IPS-20b (cell line): Measurements from ENCODE around the gene LAMC3.
"Not testable (repeated sequence)": the region's sequence is repeated elsewhere in the genome, so short reads cannot be mapped to it uniquely, and the experiment has no call there.

Experiments
- H3K27ac ChIP-seq: one replicate; pipeline ENCODE4 v1.5.1; 2013; ENCODE audit warnings: low read length
- H3K27me3 ChIP-seq: 2 replicates; pipeline ENCODE4 v1.6.1; 2013; ENCODE audit warnings: mild to moderate bottlenecking, low read length, inconsistent platforms; ENCODE audit not compliant: insufficient read depth
- H3K36me3 ChIP-seq: 2 replicates; pipeline ENCODE4 v1.6.1; 2013; ENCODE audit warnings: low read depth, mild to moderate bottlenecking, inconsistent platforms, low read length, moderate library complexity; ENCODE audit not compliant: insufficient read depth
- H3K4me1 ChIP-seq: 2 replicates; pipeline ENCODE4 v1.6.1; 2013; ENCODE audit warnings: mild to moderate bottlenecking, control low read depth, inconsistent platforms, low read length, moderate library complexity; ENCODE audit not compliant: insufficient read depth
- H3K4me3 ChIP-seq: 2 replicates; pipeline ENCODE4 v1.5.1; 2013; ENCODE audit warnings: mild to moderate bottlenecking, low read length, inconsistent platforms
- H3K9ac ChIP-seq: 2 replicates; pipeline ENCODE4 v1.6.1; 2013; ENCODE audit warnings: low read depth, mild to moderate bottlenecking, inconsistent platforms, low read length, moderate library complexity
- H3K9me3 ChIP-seq: 2 replicates; pipeline ENCODE4 v1.6.1; 2013; ENCODE audit warnings: mild to moderate bottlenecking, low read depth, low read length, inconsistent platforms; ENCODE audit not compliant: insufficient read depth

LAMC3 gene

GRCh38 chr9:131103535-131103934 is 94.6 kb downstream of the LAMC3 start:
- Histone ChIP-seq H3K36me3 (peaks cover 73% of the 10 kb centered on the region), H3K9me3 (no peaks in the 10 kb centered on the region), H3K4me3 (peak overlapping the region; percentile 30; the same call in 1 of the 2 replicates), H3K9ac (peak overlapping the region; percentile 16; the same call in 1 of the 2 replicates), H3K27ac (peak overlapping the region; percentile 40), H3K4me1 (peaks cover 29% of the 10 kb centered on the region; the same call in 1 of the 2 replicates), H3K27me3 (no peaks in the 10 kb centered on the region)

GRCh38 chr9:131104016-131104740 is 95.2 kb downstream of the LAMC3 start:
- no peaks in the 10 kb centered on the region for H3K9me3 ChIP-seq
- H3K27ac ChIP-seq: peak overlapping the region; percentile 40
- peaks cover 75% of the 10 kb centered on the region for H3K36me3 ChIP-seq
- H3K27me3 ChIP-seq: no peaks in the 10 kb centered on the region
- H3K9ac ChIP-seq: peak overlapping the region; percentile 64; the same call in 1 of the 2 replicates
- H3K4me3 ChIP-seq: peak overlapping the region; percentile 30; the same call in 1 of the 2 replicates
- peaks cover 24% of the 10 kb centered on the region; the same call in 1 of the 2 replicates for H3K4me1 ChIP-seq

DNA sequence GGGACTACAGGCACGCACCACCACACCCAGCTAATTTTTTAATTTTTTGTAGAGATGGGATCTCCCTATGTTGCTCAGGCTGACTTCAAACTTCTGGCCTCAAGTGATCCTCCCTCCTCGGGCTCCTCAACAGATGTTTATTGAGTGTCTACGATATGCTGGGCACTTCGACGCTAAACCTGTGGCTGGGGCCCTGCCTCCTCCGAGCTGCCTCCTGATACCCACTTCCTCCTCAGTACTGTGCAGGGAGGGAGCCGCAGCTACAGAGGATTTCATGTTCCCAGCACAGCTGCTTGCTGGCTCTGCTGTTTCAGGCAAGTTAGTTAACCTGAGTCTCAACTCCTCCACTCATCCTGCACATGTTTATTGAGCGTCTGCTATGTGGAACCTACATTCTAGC is 97.0 kb downstream of the LAMC3 start:
- H3K27ac ChIP-seq: no peak overlapping the region
- peaks cover 14% of the 10 kb centered on the region; the same call in 1 of the 2 replicates for H3K4me1 ChIP-seq
- no peak overlapping the region for H3K9ac ChIP-seq
- no peaks in the 10 kb centered on the region for H3K9me3 ChIP-seq
- no peak overlapping the region for H3K4me3 ChIP-seq
- H3K27me3 ChIP-seq: no peaks in the 10 kb centered on the region
- H3K36me3 ChIP-seq: peaks cover 71% of the 10 kb centered on the region

- no peak overlapping the region for H3K4me3 ChIP-seq
- H3K9me3 ChIP-seq: no peaks in the 10 kb centered on the region
- H3K4me1 ChIP-seq: peaks cover 19% of the 10 kb centered on the region; the same call in 1 of the 2 replicates
- H3K27ac ChIP-seq: no peak overlapping the region
- H3K9ac ChIP-seq: no peak overlapping the region
- H3K27me3 ChIP-seq: no peaks in the 10 kb centered on the region
- peaks cover 62% of the 10 kb centered on the region for H3K36me3 ChIP-seq
These were observed 98.8 kb downstream of the LAMC3 start for GRCh38 chr9:131107760-131108159.

GRCh38 chr9:131111186-131111853 is 102.3 kb downstream of the LAMC3 start:
- Histone ChIP-seq H3K9me3 (no peaks in the 10 kb centered on the region), H3K36me3 (peaks cover 68% of the 10 kb centered on the region), H3K27ac (peak overlapping the region; percentile 80), H3K27me3 (no peaks in the 10 kb centered on the region), H3K9ac (peak overlapping the region; percentile 58; the same call in 1 of the 2 replicates), H3K4me3 (no peak overlapping the region), H3K4me1 (peaks cover 10% of the 10 kb centered on the region; the same call in 1 of the 2 replicates)

DNA sequence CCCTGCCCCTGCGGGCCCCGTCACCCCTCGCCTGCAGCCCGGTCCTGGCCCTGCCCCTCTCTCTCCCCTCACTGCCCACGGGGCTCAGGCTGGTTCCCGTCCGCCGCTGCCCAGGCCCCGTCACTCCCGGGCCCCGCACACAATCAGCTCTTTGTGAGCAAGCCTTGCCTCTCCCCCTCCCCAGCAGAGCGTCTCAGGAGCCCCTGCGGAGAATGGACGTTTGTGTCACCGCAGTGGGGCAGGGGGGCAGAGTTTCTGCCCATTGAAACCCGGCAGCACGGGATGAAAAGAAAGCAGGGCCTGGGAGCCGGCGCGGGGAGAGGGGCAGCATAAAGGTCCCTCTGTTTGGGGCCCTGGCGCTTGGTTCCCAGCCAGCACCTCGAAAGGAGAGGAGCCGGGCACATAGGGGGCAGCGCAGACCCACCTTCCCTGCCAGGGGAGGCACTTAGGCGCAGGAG is 102.9 kb downstream of the LAMC3 start:
- peak overlapping the region; percentile 58; the same call in 1 of the 2 replicates for H3K9ac ChIP-seq
- H3K9me3 ChIP-seq: no peaks in the 10 kb centered on the region

DNA sequence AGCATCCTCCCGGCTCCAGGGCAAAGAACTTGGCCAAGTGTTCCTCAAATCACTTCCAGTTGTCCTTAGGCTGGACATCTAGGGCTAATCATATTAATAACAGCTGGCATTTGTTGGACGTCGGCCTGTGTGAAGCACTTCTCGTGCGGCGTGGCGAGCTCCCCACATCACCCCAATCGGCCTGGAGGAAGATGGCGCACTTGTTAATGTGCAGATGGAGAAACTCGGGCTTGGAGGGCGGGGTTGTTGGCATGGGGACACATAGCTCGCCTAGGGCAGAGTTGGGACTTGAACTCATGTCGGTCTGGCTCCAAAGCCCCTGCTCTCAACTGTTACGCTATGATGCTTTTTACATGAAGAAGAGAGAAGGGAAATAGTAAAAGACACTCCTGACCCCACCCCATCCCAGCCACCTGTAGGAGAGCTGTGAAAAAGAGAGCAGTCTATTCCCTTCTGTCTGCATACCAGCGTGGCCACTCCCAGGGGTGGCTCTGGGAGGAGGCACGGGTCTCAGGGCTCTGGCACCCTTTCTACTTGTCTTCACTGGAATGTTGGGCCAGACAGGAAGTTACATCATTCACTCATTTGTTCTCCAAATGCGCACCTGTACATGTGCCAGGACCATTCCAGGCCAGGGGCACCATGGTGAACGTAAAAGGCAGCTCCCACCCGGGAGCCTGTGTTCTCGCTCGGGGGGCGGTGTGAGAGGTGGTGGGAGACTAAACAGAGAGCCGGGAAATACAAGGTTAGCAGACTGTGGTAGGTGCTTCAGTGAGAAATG is 103.6 kb downstream of the LAMC3 start:
- no peaks in the 10 kb centered on the region for H3K9me3 ChIP-seq
- no peaks in the 10 kb centered on the region for H3K27me3 ChIP-seq
- H3K36me3 ChIP-seq: peaks cover 67% of the 10 kb centered on the region
- peak overlapping the region; percentile 17 for H3K27ac ChIP-seq
- H3K4me1 ChIP-seq: peaks cover 10% of the 10 kb centered on the region; the same call in 1 of the 2 replicates
- no peak overlapping the region for H3K4me3 ChIP-seq
- H3K9ac ChIP-seq: peak overlapping the region; percentile 58; the same call in 1 of the 2 replicates

More for the DNA sequence above, 102.9 kb downstream of the LAMC3 start:
- Histone ChIP-seq H3K27ac (peak overlapping the region; percentile 80), H3K4me1 (peaks cover 10% of the 10 kb centered on the region; the same call in 1 of the 2 replicates), H3K27me3 (no peaks in the 10 kb centered on the region), H3K36me3 (peaks cover 67% of the 10 kb centered on the region; the same call in 1 of the 2 replicates), H3K4me3 (no peak overlapping the region)

GRCh38 chr9:131113655-131114054 is 104.7 kb downstream of the LAMC3 start:
- H3K9me3 ChIP-seq: no peaks in the 10 kb centered on the region
- no peaks in the 10 kb centered on the region for H3K27me3 ChIP-seq
- H3K4me1 ChIP-seq: peaks cover 10% of the 10 kb centered on the region; the same call in 1 of the 2 replicates
- H3K9ac ChIP-seq: no peak overlapping the region
- peaks cover 68% of the 10 kb centered on the region for H3K36me3 ChIP-seq
- no peak overlapping the region for H3K4me3 ChIP-seq
- H3K27ac ChIP-seq: no peak overlapping the region

DNA sequence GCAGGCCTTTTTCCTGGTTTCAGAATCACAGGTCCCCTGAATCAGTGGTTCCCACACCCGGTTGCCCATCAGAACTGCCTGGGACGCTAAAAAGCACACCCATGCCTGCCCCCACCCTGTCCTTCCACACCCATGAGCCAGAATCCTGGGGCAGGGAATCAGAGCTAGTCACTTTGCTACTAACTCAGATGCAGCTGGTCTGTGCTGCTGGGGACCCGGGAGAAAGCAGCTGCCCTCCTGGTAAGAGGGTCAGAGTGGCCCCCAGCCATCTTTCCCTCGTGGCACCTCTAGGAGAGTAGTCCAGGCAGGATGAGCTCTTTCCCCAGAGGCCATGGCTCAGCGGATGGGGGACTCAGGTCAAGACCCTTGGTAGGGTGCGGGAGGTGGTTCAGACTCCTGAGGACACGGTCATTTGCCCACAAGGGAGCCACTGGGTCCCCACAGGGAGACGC is 105.1 kb downstream of the LAMC3 start:
- Histone ChIP-seq H3K27ac (no peak overlapping the region), H3K27me3 (no peaks in the 10 kb centered on the region), H3K4me1 (peaks cover 10% of the 10 kb centered on the region; the same call in 1 of the 2 replicates), H3K9ac (no peak overlapping the region), H3K9me3 (no peaks in the 10 kb centered on the region), H3K4me3 (no peak overlapping the region), H3K36me3 (peaks cover 68% of the 10 kb centered on the region)

DNA sequence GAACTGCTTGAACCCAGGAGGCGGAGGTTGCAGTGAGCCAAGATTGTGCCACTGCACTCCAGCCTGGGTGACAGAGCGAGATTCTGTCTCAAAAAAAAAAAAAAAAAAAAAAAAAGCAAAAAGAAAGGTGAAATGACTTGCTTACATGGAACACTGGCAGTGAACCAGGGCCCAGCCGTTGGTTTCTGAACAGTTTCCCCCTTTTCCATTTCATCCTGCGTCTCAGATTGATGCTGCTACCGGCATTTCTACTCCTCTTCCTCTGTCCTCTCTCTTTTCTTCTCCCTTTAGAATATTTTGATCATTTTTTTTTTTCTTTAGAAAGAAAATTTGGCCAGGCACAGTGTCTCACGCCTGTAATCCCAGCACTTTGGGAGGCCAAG is 106.4 kb downstream of the LAMC3 start:
- H3K9ac ChIP-seq, H3K27me3 ChIP-seq, H3K4me1 ChIP-seq, H3K4me3 ChIP-seq, H3K27ac ChIP-seq, H3K9me3 ChIP-seq: not testable (repeated sequence)
- peaks cover 74% of the 10 kb centered on the region for H3K36me3 ChIP-seq
